Peyer's patch (tissue), 4 donors: ENCODE measurements around the gene TRAF3. TPM values are rescaled to one million over a fixed set of nuclear protein-coding genes. Genes with fewer than 3 reads are reported as not detected.

Experiments
- DNase-seq, 3 donors: peaks; one replicate each; pipeline ENCODE4 v3.0.0-alpha.2; 2017 to 2019
- H3K27ac ChIP-seq, 4 donors: fragments of 200-600 bp; sonication (generic); one replicate each; pipeline ENCODE4 v1.5.1; 2016 to 2019
- H3K27me3 ChIP-seq, 2 donors: fragments of 200-600 bp; sonication (generic); one replicate each; pipeline ENCODE4 v1.5.1; 2019
- H3K36me3 ChIP-seq, 3 donors: fragments of 200-600 bp; sonication (generic); one replicate each; pipeline ENCODE4 v1.5.1; 2016 to 2019
- H3K4me1 ChIP-seq, 4 donors: fragments of 200-600 bp; sonication (generic); one replicate each; pipeline ENCODE4 v1.5.1; 2016 to 2019
- H3K4me3 ChIP-seq, 4 donors: fragments of 200-600 bp; sonication (generic); 1 replicate in 3 of 4; 2 replicates in 1 of 4; pipeline ENCODE4 v1.5.1; 2016 to 2019; ENCODE audit warnings: mild to moderate bottlenecking in 1 of 4
- H3K9me3 ChIP-seq, 4 donors: fragments of 200-600 bp; sonication (generic); one replicate each; pipeline ENCODE4 v1.5.1; 2016 to 2019; ENCODE audit warnings: mild to moderate bottlenecking in 1 of 4
- POLR2A ChIP-seq, 2 donors: fragments of 450-650 bp; IDR thresholded peaks; one replicate each; pipeline ENCODE4 v1.5.1; 2017; ENCODE audit warnings: antibody characterized with exemption in 2 of 2, mild to moderate bottlenecking in 2 of 2, moderate library complexity in 2 of 2
- total RNA-seq, 4 donors: library from RNA; depleted of rRNA; stranded (reverse); fragments of >200 nt; gene quantifications; one replicate each; pipeline ENCODE4 v1.1.0, GENCODE V29; 2016
- TF ChIP-seq, protein P1 (sequence below), 6 experiments: fragments of 450-650 bp in 4 of 6; fragments of 200-600 bp in 2 of 6; sonication (generic) in 1 of 6; IDR thresholded peaks; one replicate each; pipeline ENCODE4 v1.5.1; 2017 to 2019; ENCODE audit warnings: antibody characterized with exemption in 6 of 6, mild to moderate bottlenecking in 3 of 6, moderate library complexity in 1 of 6

The TRAF3 gene
- total RNA-seq, 4 donors from 2014 or later: 31.7 to 47.8 (median 41.8) TPM

DNA sequence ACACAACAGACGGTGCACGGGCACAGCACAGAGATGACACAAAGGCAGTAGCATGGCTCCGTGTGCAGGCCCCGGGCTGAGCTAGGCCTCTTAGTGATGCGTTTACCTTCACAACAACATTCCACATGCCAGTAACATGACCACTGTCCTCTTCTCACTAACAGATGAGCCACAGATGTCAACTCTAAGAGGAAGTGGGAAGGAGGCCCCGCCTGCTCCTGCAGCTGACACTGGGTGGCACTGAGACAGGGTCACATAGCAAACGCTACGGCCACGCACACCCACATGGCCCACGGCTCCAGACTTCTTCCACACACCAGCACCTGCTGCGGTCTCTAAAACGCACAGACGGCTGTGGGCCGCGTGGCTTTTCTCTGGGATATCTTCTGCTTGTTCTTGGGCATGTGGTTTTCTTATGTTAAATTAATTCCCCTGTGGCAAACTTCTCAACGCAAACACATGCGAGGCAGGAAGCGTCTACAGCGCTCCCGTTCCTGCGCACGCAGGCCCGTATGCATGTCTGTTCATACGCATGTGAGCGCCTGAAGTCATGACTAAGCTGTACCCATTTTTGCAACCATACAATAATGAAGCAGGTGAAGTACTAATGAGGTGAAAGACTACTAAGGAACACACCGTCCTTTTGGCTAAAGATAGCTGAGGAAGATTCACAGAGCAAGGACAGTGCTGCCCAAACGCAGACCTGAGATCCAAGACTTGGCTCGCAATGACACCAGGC lies 172.0 kb downstream of the TRAF3 start:
- no peak overlapping the region for H3K4me3 ChIP-seq
- H3K36me3 ChIP-seq: peaks cover 0 to 94% (median 0%) of the 10 kb centered on the region in 3 donors
- TF ChIP-seq POLR2A (IDR thresholded peaks at IDR 0.05): no peak
- TF ChIP-seq, protein P1, sequence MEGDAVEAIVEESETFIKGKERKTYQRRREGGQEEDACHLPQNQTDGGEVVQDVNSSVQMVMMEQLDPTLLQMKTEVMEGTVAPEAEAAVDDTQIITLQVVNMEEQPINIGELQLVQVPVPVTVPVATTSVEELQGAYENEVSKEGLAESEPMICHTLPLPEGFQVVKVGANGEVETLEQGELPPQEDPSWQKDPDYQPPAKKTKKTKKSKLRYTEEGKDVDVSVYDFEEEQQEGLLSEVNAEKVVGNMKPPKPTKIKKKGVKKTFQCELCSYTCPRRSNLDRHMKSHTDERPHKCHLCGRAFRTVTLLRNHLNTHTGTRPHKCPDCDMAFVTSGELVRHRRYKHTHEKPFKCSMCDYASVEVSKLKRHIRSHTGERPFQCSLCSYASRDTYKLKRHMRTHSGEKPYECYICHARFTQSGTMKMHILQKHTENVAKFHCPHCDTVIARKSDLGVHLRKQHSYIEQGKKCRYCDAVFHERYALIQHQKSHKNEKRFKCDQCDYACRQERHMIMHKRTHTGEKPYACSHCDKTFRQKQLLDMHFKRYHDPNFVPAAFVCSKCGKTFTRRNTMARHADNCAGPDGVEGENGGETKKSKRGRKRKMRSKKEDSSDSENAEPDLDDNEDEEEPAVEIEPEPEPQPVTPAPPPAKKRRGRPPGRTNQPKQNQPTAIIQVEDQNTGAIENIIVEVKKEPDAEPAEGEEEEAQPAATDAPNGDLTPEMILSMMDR (IDR thresholded peaks at IDR 0.05): no peak
- H3K4me1 ChIP-seq: peaks cover 0 to 8% (median 4%) of the 10 kb centered on the region in 4 donors
- peak overlapping the region in 2 of 4 donors; percentile 44 to 80 for H3K27ac ChIP-seq
- H3K9me3 ChIP-seq: no peaks in the 10 kb centered on the region
- peak; percentile 50 to 88 (median 86) for DNase-seq
- H3K27me3 ChIP-seq: no peaks in the 10 kb centered on the region

DNA sequence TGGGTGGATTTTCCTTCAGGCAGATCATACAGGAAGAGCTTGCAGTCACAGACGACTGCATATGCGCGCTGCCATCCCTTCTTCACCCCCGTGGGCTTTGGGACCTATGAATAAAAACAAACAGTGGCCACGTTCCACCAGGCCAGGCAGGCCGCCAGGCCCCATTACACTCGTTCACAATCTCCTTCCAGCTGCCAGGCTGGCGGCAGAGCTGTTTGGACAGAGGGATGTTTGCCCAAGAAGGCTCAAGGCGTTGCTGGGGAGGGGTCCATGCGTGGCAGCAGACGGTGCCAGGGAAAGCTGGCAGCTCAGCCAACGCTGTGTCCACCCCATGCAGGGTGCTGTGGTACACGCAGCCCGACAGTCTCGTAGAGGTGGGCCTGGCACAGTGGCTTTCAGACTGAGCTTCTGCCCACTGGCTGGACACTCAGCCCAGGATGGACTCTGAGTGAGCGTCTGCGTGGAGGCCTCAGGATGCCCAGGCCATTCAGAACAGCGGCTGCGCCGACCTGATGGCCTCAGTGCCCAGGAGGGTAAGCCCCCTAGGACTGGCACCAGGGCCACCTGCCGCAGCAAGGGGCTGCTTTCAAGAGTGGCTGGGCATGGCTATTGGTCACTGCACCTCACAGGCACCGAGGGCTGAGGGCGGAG lies 172.7 kb downstream of the TRAF3 start:
- H3K27me3 ChIP-seq: no peaks in the 10 kb centered on the region
- H3K9me3 ChIP-seq: no peaks in the 10 kb centered on the region
- DNase-seq: no peak
- H3K4me1 ChIP-seq: peaks cover 0 to 8% (median 4%) of the 10 kb centered on the region in 4 donors
- TF ChIP-seq, protein P1 (IDR thresholded peaks at IDR 0.05): no peak
- TF ChIP-seq POLR2A (IDR thresholded peaks at IDR 0.05): no peak
- H3K4me3 ChIP-seq: no peak overlapping the region
- peaks cover 0 to 94% (median 0%) of the 10 kb centered on the region in 3 donors for H3K36me3 ChIP-seq
- H3K27ac ChIP-seq: peak overlapping the region in 2 of 4 donors; percentile 44 to 80

DNA sequence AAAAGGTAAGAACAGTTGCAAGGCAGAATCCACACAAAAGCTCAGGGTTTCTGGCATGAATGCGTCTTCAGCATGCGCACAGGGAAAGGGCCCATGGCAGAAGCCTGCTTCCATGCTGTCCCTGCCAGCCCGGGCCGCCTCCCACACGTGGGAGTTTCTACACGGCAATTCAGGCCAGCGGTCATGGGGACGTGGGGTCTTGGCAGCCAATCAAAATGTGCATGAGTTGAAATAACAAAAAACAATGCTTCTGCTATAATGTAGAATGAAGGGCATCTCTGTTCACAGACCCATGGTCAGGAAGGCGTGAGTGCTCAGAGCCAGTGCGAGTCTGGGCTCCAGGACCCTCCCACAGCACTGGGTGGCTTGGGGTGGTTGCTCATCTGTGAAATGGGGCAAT lies 173.8 kb downstream of the TRAF3 start:
- Histone ChIP-seq H3K27me3 (no peaks in the 10 kb centered on the region), H3K4me3 (no peak overlapping the region), H3K4me1 (peaks cover 0 to 8% (median 4%) of the 10 kb centered on the region in 4 donors), H3K9me3 (no peaks in the 10 kb centered on the region), H3K27ac (no peak overlapping the region), H3K36me3 (peaks cover 0 to 93% (median 0%) of the 10 kb centered on the region in 3 donors)
- TF ChIP-seq POLR2A (IDR thresholded peaks at IDR 0.05): no peak
- TF ChIP-seq, protein P1 (IDR thresholded peaks at IDR 0.05): no peak
- DNase-seq: no peak

DNA sequence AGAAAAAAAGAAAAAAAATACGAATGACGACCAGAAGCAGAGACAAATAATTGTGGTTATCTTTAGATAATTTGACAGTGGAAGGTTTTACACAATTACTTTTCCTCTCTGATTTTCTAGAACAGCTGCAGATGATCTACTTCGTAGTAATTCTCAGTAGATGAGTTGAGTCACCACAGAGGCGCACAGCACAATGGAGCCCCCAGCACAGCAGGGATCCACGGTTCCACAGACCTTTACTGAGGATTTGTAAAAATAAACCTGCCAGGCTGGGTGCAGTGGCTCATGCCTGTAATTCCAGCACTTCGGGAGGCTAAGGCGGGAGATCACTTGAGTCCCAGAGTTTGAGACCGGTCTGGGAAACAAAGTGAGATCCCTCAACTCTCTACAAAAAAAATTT lies 174.6 kb downstream of the TRAF3 start:
- Histone ChIP-seq H3K36me3 (peaks cover 0 to 93% (median 0%) of the 10 kb centered on the region in 3 donors), H3K4me1 (peaks cover 0 to 8% (median 4%) of the 10 kb centered on the region in 4 donors), H3K4me3 (no peak overlapping the region), H3K27ac (no peak overlapping the region), H3K27me3 (no peaks in the 10 kb centered on the region), H3K9me3 (no peaks in the 10 kb centered on the region)
- DNase-seq: no peak
- no peak for TF ChIP-seq POLR2A (IDR thresholded peaks at IDR 0.05)
- TF ChIP-seq, protein P1 (IDR thresholded peaks at IDR 0.05): no peak

DNA sequence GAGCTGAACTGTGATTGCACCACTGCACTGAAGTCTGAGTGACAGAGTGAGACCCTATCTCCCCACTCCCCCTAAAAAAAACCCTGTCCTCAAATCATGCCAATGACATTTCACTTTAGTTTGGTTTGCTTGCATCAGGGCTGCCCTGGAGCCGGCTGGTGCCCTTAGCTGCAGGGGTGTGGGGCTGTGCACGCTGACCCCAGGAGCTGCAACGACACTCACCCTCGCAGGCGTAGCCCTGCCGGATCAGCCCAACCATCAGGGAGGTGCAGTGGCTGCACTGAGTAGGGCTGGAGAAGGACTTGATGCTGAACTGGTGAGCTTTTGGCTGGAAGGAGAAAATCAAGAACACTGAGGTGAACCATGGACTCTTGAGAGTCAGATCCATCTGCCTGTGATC lies 175.0 kb downstream of the TRAF3 start:
- H3K27me3 ChIP-seq: no peaks in the 10 kb centered on the region
- peaks cover 0 to 91% (median 0%) of the 10 kb centered on the region in 3 donors for H3K36me3 ChIP-seq
- no peak for DNase-seq
- H3K4me3 ChIP-seq: no peak overlapping the region
- TF ChIP-seq, protein P1 (IDR thresholded peaks at IDR 0.05): no peak
- TF ChIP-seq POLR2A (IDR thresholded peaks at IDR 0.05): no peak
- peaks cover 0 to 8% (median 4%) of the 10 kb centered on the region in 4 donors for H3K4me1 ChIP-seq
- no peak overlapping the region for H3K27ac ChIP-seq
- H3K9me3 ChIP-seq: no peaks in the 10 kb centered on the region
